OCI-LY7 (cell line): Measurements from ENCODE around the gene CEP72. TPM values are rescaled to one million over a fixed set of nuclear protein-coding genes. Genes with fewer than 3 reads are reported as not detected.
"Not testable (repeated sequence)": the region's sequence is repeated elsewhere in the genome, so short reads cannot be mapped to it uniquely, and the experiment has no call there.

ENCODE experiments used
- BruUV-seq: library from RNA; stranded (reverse); fragments of 400-500 nt; replicated peaks from 2 replicates; lab custom pipeline; 2021; lab: Mats Ljungman, UMichigan
- CTCF ChIA-PET: fragments of 300-600 bp; sonication (Branson Sonifier 250); formaldehyde crosslinking; loops from one replicate; lab custom pipeline; 2022; ENCODE audit warnings: antibody characterized with exemption; ENCODE audit not compliant: unreplicated experiment; lab: Charles Lee
- POLR2A ChIA-PET: fragments of 300-600 bp; sonication (Branson Sonifier 250); formaldehyde crosslinking; loops from one replicate; lab custom pipeline; 2022; ENCODE audit warnings: antibody characterized with exemption; lab: Charles Lee
- DNase-seq: peaks from one replicate; pipeline ENCODE4 v3.0.0-alpha.2; 2015; ENCODE audit warnings: low spot score
- H2AFZ ChIP-seq: fragments of 200-600 bp; sonication (generic), shearing (Covaris generic); 2 replicates; pipeline ENCODE4 v1.6.1; 2014; ENCODE audit warnings: mild to moderate bottlenecking, antibody characterized with exemption, low read length, moderate library complexity
- H3K27ac ChIP-seq: fragments of 200-600 bp; sonication (generic); 2 replicates; pipeline ENCODE4 v1.5.1; 2014; ENCODE audit warnings: mixed run types, low read depth, mild to moderate bottlenecking, moderate library complexity, low read length, inconsistent platforms; ENCODE audit not compliant: poor library complexity, severe bottlenecking
- H3K36me3 ChIP-seq: fragments of 200-600 bp; sonication (generic); 2 replicates; pipeline ENCODE4 v1.6.1; 2014; ENCODE audit warnings: mild to moderate bottlenecking, antibody characterized with exemption, low read length, moderate library complexity, mixed read lengths; ENCODE audit not compliant: insufficient read depth
- H3K4me1 ChIP-seq: fragments of 200-600 bp; sonication (generic); 2 replicates; pipeline ENCODE4 v1.5.1; 2014; ENCODE audit warnings: mild to moderate bottlenecking, low read length; ENCODE audit not compliant: insufficient read depth, poor library complexity, severe bottlenecking
- H3K4me2 ChIP-seq: fragments of 200-600 bp; sonication (generic); 2 replicates; pipeline ENCODE4 v1.6.1; 2014; ENCODE audit warnings: mild to moderate bottlenecking, low read length
- H3K4me3 ChIP-seq: fragments of 200-600 bp; sonication (generic); 2 replicates; pipeline ENCODE4 v1.5.1; 2014; ENCODE audit warnings: mild to moderate bottlenecking, low read depth, low read length; ENCODE audit not compliant: poor library complexity, severe bottlenecking
- H3K79me2 ChIP-seq: fragments of 200-600 bp; sonication (generic); 2 replicates; pipeline ENCODE4 v1.6.1; 2016; ENCODE audit warnings: low read depth, mild to moderate bottlenecking, low read length, moderate library complexity, mixed read lengths; ENCODE audit not compliant: insufficient read depth
- H3K9me2 ChIP-seq: fragments of 200-600 bp; sonication (generic); 2 replicates; pipeline ENCODE4 v1.6.1; 2016; ENCODE audit warnings: mild to moderate bottlenecking, low read length, mixed read lengths; ENCODE audit not compliant: insufficient read depth
- H3K9me3 ChIP-seq: fragments of 200-600 bp; sonication (generic); 2 replicates; pipeline ENCODE4 v1.6.1; 2014; ENCODE audit warnings: mild to moderate bottlenecking, mixed run types, low read length, mixed read lengths
- H4K20me1 ChIP-seq: fragments of 200-600 bp; sonication (generic); 2 replicates; pipeline ENCODE4 v1.6.1; 2014; ENCODE audit warnings: mild to moderate bottlenecking, antibody characterized with exemption, low read length, moderate library complexity, mixed read lengths; ENCODE audit not compliant: insufficient read depth
- CTCF ChIP-seq: fragments of 200-600 bp; sonication (generic); conservative IDR thresholded peaks from 2 replicates; pipeline ENCODE4 v1.5.1; 2014; ENCODE audit warnings: mild to moderate bottlenecking, antibody characterized with exemption, low read length, moderate library complexity, mixed read lengths
- EZH2phosphoT487 ChIP-seq: fragments of 200-600 bp; sonication (generic); IDR thresholded peaks from 2 replicates; pipeline ENCODE4 v1.6.1; 2018; ENCODE audit warnings: low read depth, borderline replicate concordance, mild to moderate bottlenecking, mixed run types, antibody characterized with exemption, low read length, moderate library complexity, mixed read lengths
- intact Hi-C: fragments of 100-400 bp; cut with micrococcal nuclease; formaldehyde crosslinking; loops from one replicate; pipeline ENCODE4 v1.10.0; 2022; ENCODE audit not compliant: unreplicated experiment
- total RNA-seq, 2 experiments: library from RNA; depleted of rRNA in 1 of 2; stranded (reverse); fragments of >200 nt in 1 of 2; shearing (Covaris generic) in 1 of 2; gene quantifications; 2 replicates each; pipeline ENCODE4 v1.2.3, GENCODE V29; 2014 to 2022

The CEP72 gene
- total RNA-seq, 2 experiments from 2014 or later = 26.9 to 42.7 TPM

GRCh38 chr5:626850-627249 is 14.7 kb downstream of the CEP72 start:
- BruUV-seq = no TSS peak
- POLR2A ChIA-PET = no interaction called here

GRCh38 chr5:627840-628239 is 15.7 kb downstream of the CEP72 start:
- intact Hi-C loops = no loop called here
- H2AFZ ChIP-seq = no peak overlapping the region
- no peak overlapping the region for H3K4me3 ChIP-seq
- H3K9me3 ChIP-seq = no peaks in the 10 kb centered on the region
- DNase-seq = no peak
- H3K79me2 ChIP-seq = no peaks in the 10 kb centered on the region
- no peak for TF ChIP-seq CTCF
- no peak for TF ChIP-seq EZH2phosphoT487
- H3K36me3 ChIP-seq = peaks cover 51% of the 10 kb centered on the region
- H3K4me1 ChIP-seq = no peaks in the 10 kb centered on the region
- ChIA-PET CTCF (no interaction called here), POLR2A (no interaction called here)
- no peaks in the 10 kb centered on the region for H3K9me2 ChIP-seq
- H4K20me1 ChIP-seq = no peaks in the 10 kb centered on the region
- BruUV-seq = no TSS peak
- H3K27ac ChIP-seq = no peak overlapping the region
- no peak overlapping the region for H3K4me2 ChIP-seq

More at GRCh38 chr5:626850-627249, 14.7 kb downstream of the CEP72 start:
- H3K4me1 ChIP-seq = no peaks in the 10 kb centered on the region
- no peaks in the 10 kb centered on the region for H3K9me2 ChIP-seq
- no peaks in the 10 kb centered on the region for H3K9me3 ChIP-seq
- H2AFZ ChIP-seq = no peak overlapping the region
- no peak overlapping the region for H3K4me3 ChIP-seq
- TF ChIP-seq CTCF (no peak), EZH2phosphoT487 (no peak)
- H3K27ac ChIP-seq = no peak overlapping the region
- no peaks in the 10 kb centered on the region for H3K79me2 ChIP-seq
- DNase-seq = no peak
- CTCF ChIA-PET = no interaction called here
- peaks cover 52% of the 10 kb centered on the region for H3K36me3 ChIP-seq
- no peak overlapping the region for H3K4me2 ChIP-seq
- H4K20me1 ChIP-seq = no peaks in the 10 kb centered on the region
- intact Hi-C loops = no loop called here

GRCh38 chr5:628351-629205 is 16.4 kb downstream of the CEP72 start:
- H3K9me3 ChIP-seq, H4K20me1 ChIP-seq, H3K4me1 ChIP-seq, intact Hi-C loops, H3K27ac ChIP-seq, CTCF ChIA-PET, H3K4me3 ChIP-seq, POLR2A ChIA-PET, H3K4me2 ChIP-seq, DNase-seq, H2AFZ ChIP-seq, H3K9me2 ChIP-seq, BruUV-seq, H3K79me2 ChIP-seq: not testable (repeated sequence)
- peaks cover 52% of the 10 kb centered on the region for H3K36me3 ChIP-seq
